ENCODE results near the gene ZNF500. TPM values are rescaled to one million over a fixed set of nuclear protein-coding genes. Genes with fewer than 3 reads are reported as not detected.

Gene ZNF500
- total and polyA plus RNA-seq, 2 donors (not counting 3 experiments of a cell fraction or from before 2014, with no cell fraction given), result 8.6 to 13.5 TPM

- H3K4me1 ChIP-seq (ENCODE audit: control insufficient read depth, extremely low read depth, insufficient read depth, low read length), result no peaks in the 10 kb centered on the region
- no peak for TF ChIP-seq MYC (IDR thresholded peaks at IDR 0.05; ENCODE audit: low read depth, low read length)
- TF ChIP-seq FOS (IDR thresholded peaks at IDR 0.05; ENCODE audit: borderline replicate concordance, insufficient read depth, low read length), result no peak
- TF ChIP-seq, protein P1, sequence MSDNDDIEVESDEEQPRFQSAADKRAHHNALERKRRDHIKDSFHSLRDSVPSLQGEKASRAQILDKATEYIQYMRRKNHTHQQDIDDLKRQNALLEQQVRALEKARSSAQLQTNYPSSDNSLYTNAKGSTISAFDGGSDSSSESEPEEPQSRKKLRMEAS (IDR thresholded peaks at IDR 0.05; ENCODE audit: insufficient read depth, insufficient read length), result no peak
- no peak for TF ChIP-seq JUN (IDR thresholded peaks at IDR 0.05; ENCODE audit: borderline replicate concordance, insufficient read depth, insufficient read length, low read depth)
- no peak for TF ChIP-seq EZH2 (IDR thresholded peaks at IDR 0.05; ENCODE audit: borderline replicate concordance, low read depth, low read length, severe bottlenecking)
- no peak for TF ChIP-seq POLR2AphosphoS5 (IDR thresholded peaks at IDR 0.05; ENCODE audit: insufficient read depth, low read depth, low read length)
- TF ChIP-seq POLR2A (IDR thresholded peaks at IDR 0.05; ENCODE audit: low read depth, low read length), result no peak
- H3K79me2 ChIP-seq (ENCODE audit: control insufficient read depth, insufficient read depth, low read length), result no peaks in the 10 kb centered on the region
- H3K27ac ChIP-seq (ENCODE audit: insufficient read depth, low read depth, low read length), result no peak overlapping the region
- ChIA-PET CTCF (no interaction called here), POLR2A (no interaction called here)
- H3K9me1 ChIP-seq (replicated peaks; ENCODE audit: control insufficient read depth, extremely low read depth, insufficient read depth, low read length), result no peaks in the 10 kb centered on the region
- H2AFZ ChIP-seq (ENCODE audit: low read depth, low read length), result no peak overlapping the region
- no peaks in the 10 kb centered on the region for H3K9me3 ChIP-seq (replicated peaks; ENCODE audit: control insufficient read depth, insufficient read depth, low read length)
- no TSS peak for BruUV-seq (replicated peaks)
- FAIRE-seq (no peak), DNase-seq (ENCODE audit: low read depth, low spot score) (no peak)
- no peak overlapping the region for H3K4me3 ChIP-seq (replicated peaks in 1 of 3; ENCODE audit: insufficient read depth in 1 of 3, low read depth in 1 of 3, low read length in 3 of 3)
- no peak overlapping the region for H3K9ac ChIP-seq (replicated peaks; ENCODE audit: extremely low read depth, insufficient read depth, low read length)
- no peak overlapping the region for H3K4me2 ChIP-seq (ENCODE audit: insufficient read depth, low read length)
- no peaks in the 10 kb centered on the region for H3K36me3 ChIP-seq (ENCODE audit: control insufficient read depth in 2 of 2, extremely low read depth in 1 of 2, insufficient read depth in 2 of 2, low read length in 2 of 2)
- intact Hi-C loops (cut with micrococcal nuclease) (no loop called here), dilution Hi-C loops (cut with MboI; ENCODE audit: extremely low pct_ligation_motif_present, low sequenced_read_pairs) (no loop called here)
- H3K27me3 ChIP-seq (ENCODE audit: control insufficient read depth in 2 of 2, insufficient read depth in 2 of 2, low read length in 2 of 2), result no peaks in the 10 kb centered on the region
- no peaks in the 10 kb centered on the region for H4K20me1 ChIP-seq (replicated peaks; ENCODE audit: control insufficient read depth, extremely low read depth, insufficient read depth, low read length)
Measured at GRCh38 chr16:4776141-4776705, 9.3 kb upstream of the ZNF500 start.

- CTCF ChIA-PET, result no interaction called here
- H3K4me3 ChIP-seq (replicated peaks in 1 of 3; ENCODE audit: insufficient read depth in 1 of 3, low read depth in 1 of 3, low read length in 3 of 3), result no peak overlapping the region
- no peak overlapping the region for H3K4me2 ChIP-seq (ENCODE audit: insufficient read depth, low read length)
- H4K20me1 ChIP-seq (replicated peaks; ENCODE audit: control insufficient read depth, extremely low read depth, insufficient read depth, low read length), result no peaks in the 10 kb centered on the region
- H3K79me2 ChIP-seq (ENCODE audit: control insufficient read depth, insufficient read depth, low read length), result no peaks in the 10 kb centered on the region
- TF ChIP-seq JUN (IDR thresholded peaks at IDR 0.05; ENCODE audit: borderline replicate concordance, insufficient read depth, insufficient read length, low read depth) (no peak), FOS (IDR thresholded peaks at IDR 0.05; ENCODE audit: borderline replicate concordance, insufficient read depth, low read length) (no peak), GATA2 (IDR thresholded peaks at IDR 0.05; ENCODE audit: insufficient read depth, insufficient read length, low read depth, low read length) (no peak), POLR2AphosphoS5 (IDR thresholded peaks at IDR 0.05; ENCODE audit: insufficient read depth, low read depth, low read length) (no peak), EZH2 (IDR thresholded peaks at IDR 0.05; ENCODE audit: borderline replicate concordance, low read depth, low read length, severe bottlenecking) (no peak)
- TF ChIP-seq, protein P2, sequence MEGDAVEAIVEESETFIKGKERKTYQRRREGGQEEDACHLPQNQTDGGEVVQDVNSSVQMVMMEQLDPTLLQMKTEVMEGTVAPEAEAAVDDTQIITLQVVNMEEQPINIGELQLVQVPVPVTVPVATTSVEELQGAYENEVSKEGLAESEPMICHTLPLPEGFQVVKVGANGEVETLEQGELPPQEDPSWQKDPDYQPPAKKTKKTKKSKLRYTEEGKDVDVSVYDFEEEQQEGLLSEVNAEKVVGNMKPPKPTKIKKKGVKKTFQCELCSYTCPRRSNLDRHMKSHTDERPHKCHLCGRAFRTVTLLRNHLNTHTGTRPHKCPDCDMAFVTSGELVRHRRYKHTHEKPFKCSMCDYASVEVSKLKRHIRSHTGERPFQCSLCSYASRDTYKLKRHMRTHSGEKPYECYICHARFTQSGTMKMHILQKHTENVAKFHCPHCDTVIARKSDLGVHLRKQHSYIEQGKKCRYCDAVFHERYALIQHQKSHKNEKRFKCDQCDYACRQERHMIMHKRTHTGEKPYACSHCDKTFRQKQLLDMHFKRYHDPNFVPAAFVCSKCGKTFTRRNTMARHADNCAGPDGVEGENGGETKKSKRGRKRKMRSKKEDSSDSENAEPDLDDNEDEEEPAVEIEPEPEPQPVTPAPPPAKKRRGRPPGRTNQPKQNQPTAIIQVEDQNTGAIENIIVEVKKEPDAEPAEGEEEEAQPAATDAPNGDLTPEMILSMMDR (IDR thresholded peaks at IDR 0.05; ENCODE audit: extremely low read depth in 1 of 2, insufficient read depth in 1 of 2, low read depth in 1 of 2, low read length in 2 of 2), result no peak
- BruUV-seq (replicated peaks), result no TSS peak
- no peak overlapping the region for H3K9ac ChIP-seq (replicated peaks; ENCODE audit: extremely low read depth, insufficient read depth, low read length)
- no peaks in the 10 kb centered on the region for H3K27me3 ChIP-seq (ENCODE audit: control insufficient read depth in 2 of 2, insufficient read depth in 2 of 2, low read length in 2 of 2)
- H3K36me3 ChIP-seq (ENCODE audit: control insufficient read depth in 2 of 2, extremely low read depth in 1 of 2, insufficient read depth in 2 of 2, low read length in 2 of 2), result no peaks in the 10 kb centered on the region
- dilution Hi-C loops (cut with MboI; ENCODE audit: extremely low pct_ligation_motif_present, low sequenced_read_pairs), result no loop called here
- no peaks in the 10 kb centered on the region for H3K4me1 ChIP-seq (ENCODE audit: control insufficient read depth, extremely low read depth, insufficient read depth, low read length)
- intact Hi-C loops (cut with micrococcal nuclease), result no loop called here
- H3K9me1 ChIP-seq (replicated peaks; ENCODE audit: control insufficient read depth, extremely low read depth, insufficient read depth, low read length), result no peaks in the 10 kb centered on the region
- FAIRE-seq (no peak), DNase-seq (ENCODE audit: low read depth, low spot score) (no peak)
- no peaks in the 10 kb centered on the region for H3K9me3 ChIP-seq (replicated peaks; ENCODE audit: control insufficient read depth, insufficient read depth, low read length)
- no peak overlapping the region for H2AFZ ChIP-seq (ENCODE audit: low read depth, low read length)
- no peak overlapping the region for H3K27ac ChIP-seq (ENCODE audit: insufficient read depth, low read depth, low read length)
- POLR2A ChIA-PET, result no interaction called here
Measured at GRCh38 chr16:4775005-4775404, 8.0 kb upstream of the ZNF500 start.
